HepG2 (cell line): Measurements from ENCODE around the gene STX2. TPM values are rescaled to one million over a fixed set of nuclear protein-coding genes. Genes with fewer than 3 reads are reported as not detected.
A peak's percentile ranks its signal among the peaks of the same experiment; 100 is the strongest.

ENCODE experiments used
- ATAC-seq: fragments of 200-7000 bp; cut with Tn5 transposase; 3 replicates; pipeline ENCODE4 v1.9.1; 2020; ENCODE audit warnings: mild to moderate bottlenecking, moderate library complexity
- BruUV-seq: library from RNA; stranded (reverse); fragments of 400-500 nt; replicated peaks from 2 replicates; lab custom pipeline; 2021; lab: Mats Ljungman, UMichigan
- CTCF ChIA-PET: fragments of 300-600 bp; formaldehyde crosslinking; extraction: SDS; loops from one replicate; lab custom pipeline; 2021; ENCODE audit warnings: low total read pairs, inconsistent platforms, low intra/inter-chr PET ratio; lab: Yijun Ruan, JAX
- POLR2A ChIA-PET: fragments of 350-600 bp; sonication (Branson Sonifier 250); formaldehyde crosslinking; loops from one replicate; lab custom pipeline; 2020; ENCODE audit warnings: antibody characterized with exemption, inconsistent platforms; lab: Yijun Ruan, JAX
- DNase-seq: peaks from one replicate; pipeline ENCODE4 v3.0.0-alpha.2; 2015; ENCODE audit warnings: low spot score
- FAIRE-seq: peaks from 3 replicates; lab custom pipeline; 2011; peaks lifted over from hg19 to GRCh38; lab: Jason Lieb, UNC
- H2AFZ ChIP-seq: one replicate; pipeline ENCODE4 v1.6.1; 2011; ENCODE audit warnings: low read length, inconsistent platforms
- H3K27ac ChIP-seq: fragments of 300-600 bp; 3 replicates; pipeline ENCODE4 v1.8.0; 2011; ENCODE audit warnings: mixed run types, mild to moderate bottlenecking, mixed read lengths, low read length, inconsistent platforms; ENCODE audit not compliant: insufficient read depth; ENCODE audit errors: extremely low read length
- H3K27me3 ChIP-seq, 2 experiments: fragments of 200-600 bp in 1 of 2; 2 replicates in 1 of 2; 3 replicates in 1 of 2; pipeline versions ENCODE4 v1.6.0 to v1.8.0; 2011; ENCODE audit warnings: low read length in 2 of 2, mild to moderate bottlenecking in 2 of 2, moderate library complexity in 2 of 2, inconsistent platforms in 1 of 2; ENCODE audit not compliant: insufficient read depth in 2 of 2, control insufficient read depth in 1 of 2
- H3K36me3 ChIP-seq, 2 experiments: fragments of 200-600 bp in 1 of 2; replicated peaks in 1 of 2; 2 replicates in 1 of 2; 3 replicates in 1 of 2; pipeline versions ENCODE4 v1.5.1 to v1.8.0; 2011; ENCODE audit warnings: low read length in 2 of 2, inconsistent platforms in 1 of 2; ENCODE audit not compliant: insufficient read depth in 2 of 2, control insufficient read depth in 1 of 2
- H3K4me1 ChIP-seq: 2 replicates; pipeline ENCODE4 v1.5.1; 2012; ENCODE audit warnings: low read length, inconsistent platforms; ENCODE audit not compliant: insufficient read depth
- H3K4me2 ChIP-seq: 2 replicates; pipeline ENCODE4 v1.6.0; 2011; ENCODE audit warnings: low read depth, low read length, inconsistent platforms
- H3K4me3 ChIP-seq, 3 experiments: fragments of 200-600 bp in 1 of 3; sonication (generic), shearing (Covaris generic) in 1 of 3; replicated peaks in 1 of 3; 2 replicates each; pipeline ENCODE4 v1.5.1; 2011 to 2016; ENCODE audit warnings: low read length in 3 of 3, inconsistent platforms in 2 of 3, low read depth in 2 of 3, mild to moderate bottlenecking in 2 of 3, control low read depth in 1 of 3, mixed read lengths in 1 of 3; ENCODE audit not compliant: insufficient read depth in 1 of 3
- H3K79me2 ChIP-seq: one replicate; pipeline ENCODE4 v1.6.1; 2011; ENCODE audit warnings: low read length, inconsistent platforms; ENCODE audit not compliant: insufficient read depth
- H3K9ac ChIP-seq: 2 replicates; pipeline ENCODE4 v1.6.0; 2011; ENCODE audit warnings: mild to moderate bottlenecking, low read depth, low read length, inconsistent platforms; ENCODE audit not compliant: insufficient read depth
- H3K9me3 ChIP-seq: 2 replicates; pipeline ENCODE4 v1.5.1; 2012; ENCODE audit warnings: mild to moderate bottlenecking, low read length
- H4K20me1 ChIP-seq: 2 replicates; pipeline ENCODE4 v1.6.0; 2011; ENCODE audit warnings: inconsistent platforms, mild to moderate bottlenecking, low read length, moderate library complexity; ENCODE audit not compliant: insufficient read depth
- CSRNP2 ChIP-seq: sonication (generic); formaldehyde crosslinking; conservative IDR thresholded peaks from 2 replicates; pipeline ENCODE4 v1.8.0; 2022; ENCODE audit warnings: low read depth, missing genetic modification reagents
- HOXA3 ChIP-seq: sonication (generic); formaldehyde crosslinking; IDR thresholded peaks from 2 replicates; pipeline ENCODE4 v1.5.0; 2020; ENCODE audit warnings: missing genetic modification reagents
- IKZF1 ChIP-seq: fragments of 450-650 bp; IDR thresholded peaks from 2 replicates; pipeline ENCODE4 v1.7.1; 2016
- MAFF ChIP-seq: IDR thresholded peaks from 2 replicates; pipeline ENCODE4 v1.6.1; 2011; ENCODE audit warnings: low read depth, low read length, improper control_type of control experiment
- MAFK ChIP-seq, 2 experiments: IDR thresholded peaks in 1 of 2; conservative IDR thresholded peaks in 1 of 2; 2 replicates each; pipeline ENCODE4 v1.6.1; 2011; ENCODE audit warnings: improper control_type of control experiment in 2 of 2, low read length in 2 of 2
- MED8 ChIP-seq: sonication (generic); formaldehyde crosslinking; IDR thresholded peaks from 2 replicates; pipeline ENCODE4 v1.8.1; 2023; ENCODE audit warnings: mild to moderate bottlenecking, missing genetic modification reagents; ENCODE audit not compliant: insufficient replicate concordance
- PHB2 ChIP-seq: fragments of 450-650 bp; IDR thresholded peaks from 2 replicates; pipeline ENCODE4 v1.6.1; 2018; ENCODE audit not compliant: partially characterized antibody
- PHF20 ChIP-seq: sonication (generic); formaldehyde crosslinking; IDR thresholded peaks from 2 replicates; pipeline ENCODE4 v1.5.0; 2020; ENCODE audit warnings: mild to moderate bottlenecking, missing genetic modification reagents
- ZFYVE20 ChIP-seq: sonication (generic); formaldehyde crosslinking; IDR thresholded peaks from 2 replicates; pipeline ENCODE4 v1.8.0; 2023; ENCODE audit warnings: low read depth, mild to moderate bottlenecking, moderate library complexity, missing genetic modification reagents, borderline replicate concordance
- ZNF646 ChIP-seq: sonication (generic); formaldehyde crosslinking; IDR thresholded peaks from 2 replicates; pipeline ENCODE4 v1.9.0; 2021; ENCODE audit warnings: mild to moderate bottlenecking, missing genetic modification reagents
- WGBS: methylation state at CpG from one replicate; pipeline ENCODE4 v1.1.6; 2017; ENCODE audit warnings: low lambda C conversion rate; 5-methylcytosine and 5-hydroxymethylcytosine counted together
- in situ Hi-C: cut with HindIII; loops from 2 replicates; pipeline ENCODE4 v1.10.0; 2017; ENCODE audit warnings: low pct_unique_long_range_greater_than_20kb; ENCODE audit not compliant: extremely low pct_ligation_motif_present
- intact Hi-C: fragments of 100-400 bp; cut with micrococcal nuclease; formaldehyde crosslinking; loops from one replicate; pipeline ENCODE4 v1.10.0; 2022; ENCODE audit not compliant: unreplicated experiment
- polyA plus RNA-seq, 8 experiments: library from polyadenylated mRNA; depleted of rRNA in 3 of 8; stranded (reverse) in 7 of 8; unstranded in 1 of 8; fragments of >200 nt; fragmentation: Illumina TruSeq in 4 of 8; extraction: Trizol in 4 of 8; gene quantifications; 2 replicates each; pipeline versions ENCODE4 v1.2.1 to v1.2.3, GENCODE V29; 2011 to 2016; ENCODE audit warnings: low read depth in 4 of 8, missing spikeins in 1 of 8, mixed read lengths in 1 of 8; ENCODE audit not compliant: insufficient read depth in 1 of 8
- total RNA-seq, 5 experiments: library from RNA; depleted of rRNA; stranded (reverse); fragments of >200 nt; fragmentation: Illumina TruSeq; extraction: Trizol; gene quantifications; 2 replicates each; pipeline ENCODE4 v1.2.3, GENCODE V29; 2016; ENCODE audit warnings: low read depth in 1 of 5

The STX2 gene
- total and polyA plus RNA-seq, 2 of the 13 experiments (the other 11 are each of a cell fraction or from before 2014, with no cell fraction given), result 13.4 to 25.1 TPM

DNA sequence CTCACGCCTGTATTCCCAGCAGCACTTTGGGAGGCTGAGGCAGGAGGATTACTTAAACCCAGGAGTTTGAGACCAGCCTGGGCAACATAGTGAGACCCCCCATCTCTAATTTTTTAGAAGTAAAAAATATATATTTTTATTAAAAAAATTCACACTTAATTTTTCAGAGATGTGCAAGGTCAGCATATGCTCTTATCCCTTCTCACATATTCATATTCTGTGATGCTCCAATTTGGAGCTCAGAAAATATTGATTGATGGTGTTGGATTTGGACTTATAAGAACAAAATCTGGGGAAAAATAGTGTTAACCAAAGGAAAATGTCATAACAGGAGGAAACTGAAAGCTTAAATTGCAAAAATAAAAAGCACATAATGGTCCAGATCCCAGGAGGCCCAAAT lies 42.5 kb upstream of the STX2 start:
- H2AFZ ChIP-seq, result no peak overlapping the region
- CTCF ChIA-PET, result no interaction called here
- H4K20me1 ChIP-seq, result peaks cover 4% of the 10 kb centered on the region; the same call in 1 of the 2 replicates
- in situ Hi-C loops (no loop called here), intact Hi-C loops (no loop called here)
- POLR2A ChIA-PET, result no interaction called here
- peaks cover 1 to 7% of the 10 kb centered on the region in 2 experiments; a peak in 2 of 5 replicates for H3K36me3 ChIP-seq
- no peak overlapping the region for H3K27ac ChIP-seq
- FAIRE-seq, result no peak
- ATAC-seq, result no peak
- 35% methylated on average over 1 of the region's 1 CpG for WGBS
- H3K27me3 ChIP-seq, result peaks cover 1 to 9% of the 10 kb centered on the region in 2 experiments; a peak in 2 of 5 replicates
- BruUV-seq, result no TSS peak
- no peak overlapping the region for H3K4me3 ChIP-seq
- H3K9ac ChIP-seq, result no peak overlapping the region
- no peaks in the 10 kb centered on the region for H3K9me3 ChIP-seq
- H3K4me1 ChIP-seq, result peaks cover 43% of the 10 kb centered on the region
- H3K79me2 ChIP-seq, result no peaks in the 10 kb centered on the region
- no peak for TF ChIP-seq MED8
- peak; percentile 54 to 82 for TF ChIP-seq MAFK (conservative IDR thresholded peaks at IDR 0.05 in 1 of 2, IDR thresholded peaks at IDR 0.05 in 1 of 2; ENCODE audit: low read length in 2 of 2)
- TF ChIP-seq MAFF, result peak; percentile 61
- no peak for TF ChIP-seq PHB2
- no peak for TF ChIP-seq CSRNP2
- TF ChIP-seq PHF20, result no peak
- no peak for TF ChIP-seq HOXA3 (CRISPR knock-in tag)
- TF ChIP-seq, all 625 proteins: peak for 2
- H3K4me2 ChIP-seq, result no peak overlapping the region
- no peak for DNase-seq

DNA sequence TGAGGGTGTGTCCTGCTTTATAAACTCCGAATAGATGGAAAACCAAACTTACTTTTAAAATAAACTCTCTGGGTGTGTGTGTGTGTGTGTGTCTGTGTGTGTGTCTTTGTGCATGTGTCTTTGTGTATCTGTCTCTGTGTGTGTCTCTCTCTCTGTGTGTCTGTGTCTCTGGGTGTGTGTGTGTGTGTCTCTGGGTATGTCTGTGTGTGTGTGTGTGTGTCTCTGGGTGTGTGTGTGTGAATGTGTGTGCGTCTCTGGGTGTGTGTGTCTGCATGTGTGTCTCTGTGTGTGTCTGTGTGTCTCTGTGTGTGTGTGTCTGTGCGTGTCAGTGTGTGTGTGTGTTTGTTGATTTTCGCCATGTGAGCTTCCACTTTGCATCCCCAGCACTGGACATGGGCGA lies 42.0 kb upstream of the STX2 start:
- intact Hi-C loops, result no loop called here

More for the DNA sequence above, 42.0 kb upstream of the STX2 start:
- WGBS, result 57% methylated on average over 5 of the region's 5 CpGs
- DNase-seq (no peak), FAIRE-seq (no peak), ATAC-seq (no peak)
- CTCF ChIA-PET, result no interaction called here
- POLR2A ChIA-PET, result no interaction called here
- Histone ChIP-seq H3K9ac (no peak overlapping the region), H3K79me2 (no peaks in the 10 kb centered on the region), H3K4me2 (no peak overlapping the region), H4K20me1 (peaks cover 9% of the 10 kb centered on the region; the same call in 1 of the 2 replicates), H2AFZ (no peak overlapping the region), H3K36me3 (peaks cover 1 to 12% of the 10 kb centered on the region in 2 experiments; a peak in 3 of 5 replicates), H3K4me3 (no peak overlapping the region), H3K9me3 (no peaks in the 10 kb centered on the region), H3K27me3 (peaks cover 1 to 9% of the 10 kb centered on the region in 2 experiments; a peak in 2 of 5 replicates), H3K27ac (no peak overlapping the region), H3K4me1 (peaks cover 48% of the 10 kb centered on the region)
- in situ Hi-C loops, result no loop called here
- TF ChIP-seq IKZF1 (0 out of 2 replicates have a peak, but pooled peaks have one; percentile 32), ZFYVE20 (CRISPR knock-in tag) (no peak), ZNF646 (CRISPR knock-in tag) (peak; percentile 56; the same call in 1 of the 2 replicates)
- BruUV-seq, result no TSS peak
